Smooth muscle cell (in vitro differentiated cells): ENCODE results near the gene ANO3. TPM values are rescaled to one million over a fixed set of nuclear protein-coding genes. Genes with fewer than 3 reads are reported as not detected.

Experiments
- DNase-seq: peaks from one replicate; lab custom pipeline; 2025; ENCODE audit not compliant: unreplicated experiment; lab: John Stamatoyannopoulos, UW
- H2AFZ ChIP-seq: fragments of 200-600 bp; sonication (generic); 2 replicates; pipeline ENCODE4 v1.6.0; 2016; ENCODE audit warnings: antibody characterized with exemption, low read depth, mild to moderate bottlenecking
- H3F3A ChIP-seq: fragments of 200-600 bp; sonication (generic); 2 replicates; pipeline ENCODE4 v1.6.0; 2017; ENCODE audit warnings: antibody characterized with exemption, low read depth
- H3K27ac ChIP-seq: fragments of 200-600 bp; sonication (generic); 2 replicates; pipeline ENCODE4 v1.5.1; 2016; ENCODE audit warnings: low read depth, mild to moderate bottlenecking
- H3K27me3 ChIP-seq: fragments of 200-600 bp; sonication (generic); 2 replicates; pipeline ENCODE4 v1.6.1; 2016; ENCODE audit warnings: low read depth, mild to moderate bottlenecking
- H3K36me3 ChIP-seq: fragments of 200-600 bp; sonication (generic); 2 replicates; pipeline ENCODE4 v1.5.1; 2016; ENCODE audit warnings: low read depth
- H3K4me1 ChIP-seq: fragments of 200-600 bp; sonication (generic); 2 replicates; pipeline ENCODE4 v1.5.1; 2016; ENCODE audit warnings: low read depth
- H3K4me2 ChIP-seq: fragments of 200-600 bp; sonication (generic); 2 replicates; pipeline ENCODE4 v1.6.0; 2016; ENCODE audit warnings: mild to moderate bottlenecking
- H3K4me3 ChIP-seq: fragments of 200-600 bp; sonication (generic); 2 replicates; pipeline ENCODE4 v1.5.1; 2016; ENCODE audit warnings: mild to moderate bottlenecking
- H3K79me2 ChIP-seq: fragments of 200-600 bp; sonication (generic); 2 replicates; pipeline ENCODE4 v1.6.0; 2016; ENCODE audit warnings: low read depth, mild to moderate bottlenecking
- H3K9ac ChIP-seq: fragments of 200-600 bp; sonication (generic); 2 replicates; pipeline ENCODE4 v1.6.0; 2016; ENCODE audit warnings: low read depth
- H3K9me3 ChIP-seq: fragments of 200-600 bp; sonication (generic); replicated peaks from 2 replicates; pipeline ENCODE4 v1.5.1; 2016; ENCODE audit warnings: low read depth
- H4K20me1 ChIP-seq: fragments of 200-600 bp; sonication (generic); 2 replicates; pipeline ENCODE4 v1.6.0; 2016; ENCODE audit warnings: low read depth
- CTCF ChIP-seq: fragments of 200-600 bp; sonication (generic); IDR thresholded peaks from 2 replicates; pipeline ENCODE4 v1.5.1; 2017; ENCODE audit warnings: borderline replicate concordance, mild to moderate bottlenecking, antibody characterized with exemption; ENCODE audit not compliant: insufficient read depth, poor library complexity, severe bottlenecking
- WGBS: methylation state at CpG from one replicate; pipeline ENCODE4 v1.1.7; 2016; ENCODE audit warnings: low lambda C conversion rate; 5-methylcytosine and 5-hydroxymethylcytosine counted together
- polyA plus RNA-seq: library from polyadenylated mRNA; unstranded; fragments of >200 nt; fragmentation: Nextera tagmentation; extraction: Ambion mirVana; gene quantifications from 2 replicates; pipeline ENCODE4 v1.2.1, GENCODE V29; 2016
- total RNA-seq: library from RNA; depleted of rRNA; stranded (reverse); fragments of >200 nt; gene quantifications from 2 replicates; pipeline ENCODE4 v1.2.3, GENCODE V29; 2014

ANO3 gene
- total and polyA plus RNA-seq, 2 experiments from 2014 or later: 0.13 TPM; not detected in 1

GRCh38 chr11:26478710-26479109 lies 146.8 kb downstream of the ANO3 start:
- no peak overlapping the region for H3K4me3 ChIP-seq
- H3K4me1 ChIP-seq: no peaks in the 10 kb centered on the region
- H3K27me3 ChIP-seq: peaks cover 4% of the 10 kb centered on the region
- no peaks in the 10 kb centered on the region for H3F3A ChIP-seq
- no peak overlapping the region for H3K27ac ChIP-seq
- H3K79me2 ChIP-seq: no peaks in the 10 kb centered on the region
- WGBS: 60% methylated on average over 2 of the region's 2 CpGs
- H3K9ac ChIP-seq: no peak overlapping the region
- no peak overlapping the region for H3K4me2 ChIP-seq
- no peaks in the 10 kb centered on the region for H4K20me1 ChIP-seq
- no peak for TF ChIP-seq CTCF
- H3K9me3 ChIP-seq: no peaks in the 10 kb centered on the region
- no peaks in the 10 kb centered on the region for H3K36me3 ChIP-seq
- no peak overlapping the region for H2AFZ ChIP-seq
- DNase-seq: no peak

GRCh38 chr11:26480041-26480440 lies 148.1 kb downstream of the ANO3 start:
- Histone ChIP-seq H3K27ac (no peak overlapping the region), H4K20me1 (no peaks in the 10 kb centered on the region), H3K27me3 (peaks cover 4% of the 10 kb centered on the region), H3K9ac (no peak overlapping the region), H3K4me2 (no peak overlapping the region), H3K79me2 (no peaks in the 10 kb centered on the region), H3K4me3 (no peak overlapping the region), H3K9me3 (no peaks in the 10 kb centered on the region), H3F3A (no peaks in the 10 kb centered on the region), H2AFZ (no peak overlapping the region), H3K4me1 (no peaks in the 10 kb centered on the region), H3K36me3 (no peaks in the 10 kb centered on the region)
- TF ChIP-seq CTCF: no peak
- WGBS: 76% methylated on average over 3 of the region's 3 CpGs
- DNase-seq: no peak

GRCh38 chr11:26483108-26483507 lies 151.2 kb downstream of the ANO3 start:
- Histone ChIP-seq H3K9ac (no peak overlapping the region), H3K36me3 (no peaks in the 10 kb centered on the region), H3K79me2 (no peaks in the 10 kb centered on the region), H3F3A (no peaks in the 10 kb centered on the region), H3K4me2 (no peak overlapping the region), H3K27me3 (peaks cover 4% of the 10 kb centered on the region), H2AFZ (no peak overlapping the region), H3K27ac (no peak overlapping the region), H4K20me1 (no peaks in the 10 kb centered on the region), H3K4me1 (no peaks in the 10 kb centered on the region), H3K9me3 (no peaks in the 10 kb centered on the region), H3K4me3 (no peak overlapping the region)
- DNase-seq: no peak
- WGBS: 75% methylated on average over 2 of the region's 2 CpGs
- TF ChIP-seq CTCF: no peak

- DNase-seq: no peak
- H3K4me3 ChIP-seq: no peak overlapping the region
- H3K36me3 ChIP-seq: no peaks in the 10 kb centered on the region
- H3K79me2 ChIP-seq: no peaks in the 10 kb centered on the region
- 91% methylated on average over 6 of the region's 6 CpGs for WGBS
- no peak overlapping the region for H3K27ac ChIP-seq
- H3K4me1 ChIP-seq: no peaks in the 10 kb centered on the region
- no peak overlapping the region for H2AFZ ChIP-seq
- H3K9ac ChIP-seq: no peak overlapping the region
- no peaks in the 10 kb centered on the region for H3K27me3 ChIP-seq
- no peak for TF ChIP-seq CTCF
- no peak overlapping the region for H3K4me2 ChIP-seq
- no peaks in the 10 kb centered on the region for H3F3A ChIP-seq
- H3K9me3 ChIP-seq: no peaks in the 10 kb centered on the region
- H4K20me1 ChIP-seq: no peaks in the 10 kb centered on the region
Observed at GRCh38 chr11:26490546-26490945, 158.6 kb downstream of the ANO3 start.
